NCI-H526 (cell line): ENCODE measurements around the gene CD44.

Experiments used
- DNase-seq, 2 experiments: peaks; one replicate each; lab custom pipeline; 2025; lab: John Stamatoyannopoulos, UW

The CD44 gene

GRCh38 chr11:35158701-35159510 is 19.9 kb downstream of the CD44 start:
- DNase-seq: no peak

GRCh38 chr11:35160246-35160824 is 21.4 kb downstream of the CD44 start:
- no peak for DNase-seq

- DNase-seq: no peak
Observed at GRCh38 chr11:35160902-35161597, 22.1 kb downstream of the CD44 start.

- DNase-seq: no peak
Observed at GRCh38 chr11:35162745-35163144, 23.8 kb downstream of the CD44 start.

GRCh38 chr11:35163209-35163608 is 24.2 kb downstream of the CD44 start:
- no peak for DNase-seq

- no peak for DNase-seq
Observed at GRCh38 chr11:35163702-35164496, 24.9 kb downstream of the CD44 start.

GRCh38 chr11:35165030-35165422 is 26.1 kb downstream of the CD44 start:
- DNase-seq: no peak

- no peak for DNase-seq
Observed at GRCh38 chr11:35165423-35166368, 26.7 kb downstream of the CD44 start.

GRCh38 chr11:35166369-35167360 is 27.7 kb downstream of the CD44 start:
- DNase-seq: no peak

- no peak for DNase-seq
Observed at GRCh38 chr11:35167426-35167954, 28.5 kb downstream of the CD44 start.

- no peak for DNase-seq
Observed at GRCh38 chr11:35168671-35169070, 29.7 kb downstream of the CD44 start.

GRCh38 chr11:35169112-35169511 is 30.1 kb downstream of the CD44 start:
- DNase-seq: no peak

GRCh38 chr11:35169754-35170153 is 30.8 kb downstream of the CD44 start:
- DNase-seq: no peak

GRCh38 chr11:35170503-35170902 is 31.5 kb downstream of the CD44 start:
- DNase-seq: no peak

GRCh38 chr11:35171226-35171625 is 32.3 kb downstream of the CD44 start:
- DNase-seq: no peak

GRCh38 chr11:35173011-35173511 is 34.1 kb downstream of the CD44 start:
- no peak for DNase-seq

GRCh38 chr11:35173616-35174566 is 34.9 kb downstream of the CD44 start:
- DNase-seq: no peak

- no peak for DNase-seq
Observed at GRCh38 chr11:35174666-35175065, 35.7 kb downstream of the CD44 start.
